ENCODE measurements around the gene UGT1A10.

Gene UGT1A10

GRCh38 chr2:233811732-233812131 lies 175.5 kb downstream of the UGT1A10 start:
- no peak for DNase-seq

- no peak for DNase-seq
Observed at GRCh38 chr2:233813236-233814055, 177.2 kb downstream of the UGT1A10 start.

DNA sequence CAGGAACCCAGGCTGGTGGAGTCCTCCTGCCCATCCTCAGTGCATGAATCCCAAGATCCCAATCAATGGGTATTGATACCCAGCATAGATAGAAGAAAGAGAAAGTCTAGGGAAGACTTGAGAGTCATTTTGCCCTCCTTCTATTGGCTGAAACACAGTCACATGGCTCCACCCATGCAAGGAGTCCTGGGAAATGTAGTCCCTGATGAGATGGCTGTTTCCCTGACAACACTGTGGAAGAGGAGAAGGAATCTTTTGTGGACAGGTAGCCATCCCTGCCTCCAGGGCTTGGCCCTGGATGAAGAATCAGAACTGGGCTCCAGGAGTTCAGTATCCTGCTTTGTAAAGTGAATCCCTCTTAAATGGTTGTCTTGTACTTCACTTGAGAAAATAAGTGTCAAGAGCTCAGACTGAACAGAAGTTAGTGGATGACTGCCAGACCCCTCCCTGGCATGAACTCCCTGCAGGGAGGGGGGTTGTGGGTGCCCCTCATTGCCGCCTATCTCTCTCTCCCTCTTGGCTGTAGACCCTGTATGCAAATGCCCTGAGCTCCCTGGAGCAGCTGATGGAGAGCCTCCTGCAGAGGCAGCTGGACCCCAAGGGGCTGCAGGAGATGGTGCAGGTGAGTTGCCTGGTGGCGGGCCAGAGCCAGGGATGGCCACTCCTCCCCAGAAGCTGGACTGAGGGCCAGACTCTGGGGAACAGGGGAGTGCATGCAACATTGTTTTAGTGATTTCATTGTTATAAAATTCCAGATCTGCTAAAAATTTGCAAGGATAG lies 178.0 kb downstream of the UGT1A10 start:
- no peak for DNase-seq

DNA sequence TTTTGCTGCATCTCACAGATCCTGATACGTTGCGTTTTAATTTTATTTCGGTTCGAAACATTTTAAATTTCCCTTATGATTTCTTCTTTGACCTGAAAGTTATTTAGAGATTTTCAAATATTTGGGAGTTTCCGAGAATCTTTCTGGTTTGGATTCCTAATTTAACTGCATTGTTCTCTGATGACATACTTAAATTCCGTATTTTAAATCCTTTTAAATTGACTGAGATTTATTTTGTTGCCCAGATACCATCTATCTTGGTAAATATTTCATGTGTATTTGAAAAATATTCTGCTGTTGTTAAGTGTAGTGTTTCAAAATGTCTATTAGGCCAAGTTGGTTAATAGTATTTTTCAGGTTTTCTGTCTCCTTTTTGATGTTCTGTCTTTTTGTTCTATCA lies 179.6 kb downstream of the UGT1A10 start:
- DNase-seq = no peak

GRCh38 chr2:233816334-233816733 lies 180.1 kb downstream of the UGT1A10 start:
- no peak for DNase-seq

GRCh38 chr2:233816771-233817170 lies 180.5 kb downstream of the UGT1A10 start:
- DNase-seq = no peak

- DNase-seq = no peak
Observed at GRCh38 chr2:233817361-233817911, 181.2 kb downstream of the UGT1A10 start.

DNA sequence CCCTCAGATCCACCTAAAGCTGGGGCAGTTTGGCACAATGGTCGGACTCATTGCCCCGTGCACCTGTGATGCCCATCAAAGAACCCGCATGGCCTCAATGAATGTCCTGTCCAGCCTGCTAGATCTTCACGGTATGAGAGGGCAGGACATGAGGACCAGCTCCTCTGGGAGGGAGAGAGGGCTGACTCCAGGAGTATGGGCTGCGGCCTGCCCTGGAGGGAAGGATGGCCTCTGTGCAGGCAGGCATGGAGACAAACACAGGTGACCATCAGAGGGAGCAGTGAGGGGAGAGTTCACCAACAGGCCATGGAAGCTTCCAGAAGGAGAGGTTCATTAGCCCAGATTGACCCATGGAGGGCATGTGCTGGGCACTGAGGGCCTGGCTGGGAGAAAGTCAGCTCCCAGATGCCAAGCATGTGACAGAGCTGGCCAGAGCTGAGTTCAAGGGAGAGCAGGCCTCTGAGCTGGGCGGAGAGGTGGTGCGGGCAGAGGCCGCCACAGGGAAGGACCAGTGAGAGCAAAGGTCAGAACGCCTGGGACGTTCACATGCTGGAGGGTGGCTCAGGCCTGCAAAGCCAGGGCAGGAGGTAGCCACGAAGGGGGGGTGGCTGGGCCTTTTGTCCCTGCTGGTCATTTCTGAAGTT lies 181.9 kb downstream of the UGT1A10 start:
- DNase-seq = no peak

DNA sequence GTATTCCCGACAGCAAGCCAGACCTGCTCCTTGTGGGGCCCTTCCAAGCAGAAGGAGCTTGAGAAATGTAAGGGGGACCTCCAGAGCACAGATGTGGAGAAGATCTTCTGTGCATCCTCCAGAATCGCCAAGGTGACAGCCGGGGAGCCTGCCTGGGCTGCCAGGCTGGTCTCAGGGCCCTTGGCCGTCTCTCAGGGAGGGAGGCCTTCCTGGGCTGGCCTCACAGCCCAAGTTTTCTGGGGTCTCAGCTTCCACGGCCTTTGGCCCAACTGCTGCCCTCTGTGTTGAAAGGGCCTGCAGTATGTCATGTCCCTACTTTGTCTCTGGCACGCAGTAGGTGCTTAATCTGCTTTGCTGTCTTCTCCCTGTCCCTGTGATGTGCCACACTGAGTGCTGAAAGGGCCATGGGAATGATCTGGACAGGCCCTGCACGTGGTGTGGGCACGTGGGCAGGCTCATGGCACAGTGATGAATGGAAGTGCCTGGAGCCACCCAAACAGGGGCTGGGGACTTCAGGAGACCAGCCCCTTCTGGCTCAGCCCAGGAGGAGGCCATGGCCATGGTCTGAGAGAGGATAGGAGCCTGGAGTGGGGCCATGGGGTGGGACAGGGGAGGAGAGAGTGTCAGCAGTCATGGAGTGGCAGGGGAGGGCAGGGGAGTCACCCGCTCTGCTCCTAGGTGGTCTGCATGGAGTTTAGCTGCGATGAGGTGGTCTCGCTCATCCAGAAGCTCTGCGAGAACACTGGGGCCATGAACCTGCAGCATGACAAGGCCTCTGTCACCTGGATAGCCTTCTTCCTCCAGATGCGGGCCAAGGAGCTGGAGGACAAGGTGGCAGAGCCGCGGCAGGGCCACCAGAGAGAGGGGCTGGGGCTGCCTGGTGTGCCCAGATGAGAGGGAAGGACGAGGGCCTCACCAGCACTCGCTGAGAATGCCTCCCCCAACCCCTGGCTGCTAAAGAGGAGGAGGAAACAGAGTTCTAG lies 182.7 kb downstream of the UGT1A10 start:
- DNase-seq = no peak

DNA sequence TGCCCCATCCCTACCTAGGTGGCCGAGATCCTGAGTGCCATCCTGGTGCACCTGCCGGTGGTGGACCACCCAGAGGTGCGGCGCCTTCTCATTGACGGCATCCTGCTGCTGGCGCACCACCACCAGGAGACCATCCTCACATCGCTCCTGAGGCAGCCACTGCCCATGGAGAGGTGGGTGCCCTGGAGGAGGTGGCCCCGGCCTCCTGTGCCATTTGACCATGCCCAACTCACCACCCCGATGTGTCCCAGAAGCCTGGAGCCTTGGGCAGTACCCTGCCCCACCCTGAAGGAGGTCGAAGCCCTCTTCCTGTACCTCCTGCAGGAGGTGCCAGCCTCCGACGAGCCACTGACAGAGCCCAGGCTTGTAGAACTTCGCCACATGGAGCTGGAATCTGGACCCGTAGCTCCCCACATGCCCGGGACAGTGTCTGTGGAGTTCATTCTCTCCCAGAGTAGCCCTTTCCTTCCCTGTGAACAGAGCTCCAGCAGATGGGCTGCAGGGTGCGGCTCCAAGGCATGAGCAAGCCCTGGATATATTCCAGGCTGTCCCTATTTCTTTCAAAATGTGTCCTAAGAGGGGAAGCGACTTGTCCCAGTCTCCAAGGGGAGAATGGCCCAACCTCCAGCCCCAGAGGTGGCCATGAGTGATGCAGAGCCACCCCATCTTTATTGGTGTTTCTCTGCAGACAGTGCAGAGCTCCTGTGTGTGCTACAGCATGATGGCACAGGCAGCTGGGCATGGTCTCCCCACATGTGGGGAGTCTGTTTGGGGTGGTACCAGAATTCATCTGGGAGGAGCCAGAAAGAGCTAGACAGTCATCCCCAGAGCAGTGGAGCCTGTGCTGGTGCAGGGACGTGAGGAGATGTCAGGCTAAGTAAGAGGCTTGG lies 183.9 kb downstream of the UGT1A10 start:
- no peak for DNase-seq

- no peak for DNase-seq
Observed at GRCh38 chr2:233820774-233821105, 184.5 kb downstream of the UGT1A10 start.

- no peak for DNase-seq
Observed at GRCh38 chr2:233821196-233821595, 184.9 kb downstream of the UGT1A10 start.

DNA sequence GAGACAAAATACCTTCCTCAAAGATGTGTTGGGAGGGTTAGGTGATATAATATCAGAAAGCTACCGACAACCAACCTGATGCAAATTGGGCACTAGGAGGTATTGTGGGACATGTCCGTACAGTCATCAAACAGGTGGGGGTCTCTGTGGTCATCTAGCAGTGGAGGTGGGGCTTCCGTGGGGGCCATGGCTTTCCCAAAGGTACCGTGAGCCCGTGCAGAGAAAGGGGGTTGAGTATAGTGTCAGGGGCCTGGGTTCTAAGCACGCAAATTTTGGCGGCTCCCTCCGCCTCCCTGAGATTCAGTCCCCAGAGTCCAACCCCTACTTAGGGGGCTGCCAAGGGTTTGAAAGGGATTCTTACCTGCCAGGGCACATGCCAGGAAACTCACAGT lies 185.5 kb downstream of the UGT1A10 start:
- DNase-seq = no peak

DNA sequence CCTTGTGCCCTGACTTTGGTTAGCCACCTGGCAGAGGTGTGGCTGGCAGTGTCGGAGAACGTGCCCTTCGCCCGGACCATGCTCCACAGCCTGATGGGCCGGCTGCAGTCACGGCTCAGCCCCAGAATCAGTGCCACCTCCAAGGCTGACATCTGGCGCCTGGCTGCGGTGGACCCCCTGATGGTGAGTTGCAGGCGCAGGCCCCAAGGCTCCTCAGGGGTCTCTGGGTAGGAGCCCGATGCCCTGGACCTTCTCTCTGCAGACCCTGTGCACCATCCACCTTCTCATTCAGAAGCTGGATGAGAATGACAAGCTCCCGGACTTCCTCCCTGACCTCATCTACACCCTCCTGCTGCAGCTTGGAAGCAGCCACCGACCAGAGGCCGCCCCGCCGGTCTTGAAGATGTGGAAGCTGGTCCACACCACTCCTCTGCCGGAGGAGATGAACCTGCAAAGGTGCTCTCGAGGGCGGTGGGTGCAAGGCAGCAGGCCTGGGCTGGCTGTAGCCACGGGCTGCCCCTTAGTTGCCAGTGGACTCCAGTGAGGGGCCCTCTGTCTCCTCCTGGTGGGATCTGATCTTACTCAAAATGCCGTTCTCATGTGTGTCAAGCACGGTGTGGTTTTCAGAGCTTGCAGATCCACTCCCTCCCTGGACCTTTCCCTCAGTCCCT lies 186.0 kb downstream of the UGT1A10 start:
- no peak for DNase-seq
